HG03439 (cell line): ENCODE results near the gene PEX3.

Source experiments
- ATAC-seq: cut with Tn5 transposase; IDR thresholded peaks from one replicate; pipeline ENCODE4 v1.9.1; 2021; ENCODE audit warnings: mild to moderate bottlenecking, moderate library complexity; ENCODE audit not compliant: unreplicated experiment

Gene PEX3

GRCh38 chr6:143536866-143537691 is 86.5 kb downstream of the PEX3 start:
- peak; percentile 58 for ATAC-seq

DNA sequence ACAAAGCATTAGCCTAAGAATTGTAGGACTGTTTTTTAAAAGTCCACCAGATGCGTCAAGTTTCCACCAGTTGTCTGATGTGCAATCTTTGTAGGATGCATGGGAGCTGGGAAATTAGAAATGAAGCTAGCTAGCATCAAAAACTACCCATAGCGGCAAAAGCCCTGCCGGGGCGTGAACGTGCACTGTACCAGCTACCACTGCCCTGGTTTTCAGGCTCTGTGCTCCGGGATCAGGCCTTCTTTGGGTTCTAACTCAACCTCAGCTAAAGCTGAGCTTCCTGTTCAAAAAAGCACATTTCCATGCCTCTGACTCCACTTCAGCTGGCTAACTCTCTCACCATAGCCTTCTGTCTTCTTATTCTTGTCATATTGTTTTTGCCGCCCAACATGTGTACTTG is 87.8 kb downstream of the PEX3 start:
- ATAC-seq = no peak

DNA sequence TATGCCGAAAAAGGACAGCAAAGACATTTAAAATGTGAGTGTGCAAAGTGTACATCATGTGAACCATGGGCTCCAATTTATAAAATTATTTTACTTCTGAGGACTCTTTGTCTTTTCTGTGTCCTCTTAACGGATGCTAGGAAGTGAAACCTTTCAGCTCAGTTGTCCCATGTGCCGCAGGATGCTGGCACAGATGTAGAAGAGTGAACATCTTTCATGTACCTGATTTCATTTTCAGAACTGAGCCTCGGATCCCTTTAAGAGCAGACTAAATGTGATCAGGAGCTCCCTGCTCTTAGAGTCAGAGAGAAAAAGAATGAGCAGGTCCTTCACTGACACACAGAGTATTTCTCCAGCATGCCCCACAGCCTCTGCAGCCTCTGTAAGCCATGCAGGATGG is 88.5 kb downstream of the PEX3 start:
- ATAC-seq = no peak

GRCh38 chr6:143539734-143540133 is 89.1 kb downstream of the PEX3 start:
- ATAC-seq = no peak

GRCh38 chr6:143540192-143540591 is 89.6 kb downstream of the PEX3 start:
- no peak for ATAC-seq
